GM12892 (cell line): ENCODE results near the gene MDM1.

ENCODE experiments used
- DNase-seq: peaks from one replicate; pipeline ENCODE4 v3.0.0; 2011; ENCODE audit not compliant: insufficient read length
- FAIRE-seq: peaks from 2 replicates; lab custom pipeline; 2011; peaks lifted over from hg19 to GRCh38; lab: Jason Lieb, UNC
- POLR2A ChIP-seq: IDR thresholded peaks from 2 replicates; pipeline ENCODE4 v1.6.1; 2011; ENCODE audit warnings: low read depth, low read length, control low read depth
- POLR2AphosphoS5 ChIP-seq: IDR thresholded peaks from 2 replicates; pipeline ENCODE4 v1.6.1; 2011; ENCODE audit warnings: low read depth, low read length, control low read depth
- TAF1 ChIP-seq: IDR thresholded peaks from 2 replicates; pipeline ENCODE4 v1.6.1; 2011; ENCODE audit warnings: low read depth, mild to moderate bottlenecking, control low read depth, low read length, borderline replicate concordance

Gene MDM1

DNA sequence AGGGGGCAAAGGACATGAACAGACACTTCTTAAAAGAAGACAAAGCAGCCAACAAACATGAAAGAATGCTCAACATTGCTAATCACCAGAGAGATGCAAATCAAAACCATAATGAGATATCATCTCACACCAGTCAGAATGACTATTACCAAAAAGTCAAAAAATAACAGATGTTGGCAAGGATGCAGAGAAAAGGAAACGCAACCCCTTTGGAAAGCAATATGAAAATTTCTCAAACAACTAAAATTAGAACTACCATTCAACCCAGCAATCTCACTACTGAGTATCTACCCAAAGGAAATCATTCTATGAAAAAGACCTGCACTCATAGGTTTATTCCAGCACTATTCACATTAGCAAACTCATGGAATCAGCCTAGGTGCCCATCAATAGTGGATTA lies 25.6 kb downstream of the MDM1 start:
- TF ChIP-seq TAF1 (no peak), POLR2A (no peak), POLR2AphosphoS5 (no peak)
- DNase-seq (no peak), FAIRE-seq (peak; percentile 17)

DNA sequence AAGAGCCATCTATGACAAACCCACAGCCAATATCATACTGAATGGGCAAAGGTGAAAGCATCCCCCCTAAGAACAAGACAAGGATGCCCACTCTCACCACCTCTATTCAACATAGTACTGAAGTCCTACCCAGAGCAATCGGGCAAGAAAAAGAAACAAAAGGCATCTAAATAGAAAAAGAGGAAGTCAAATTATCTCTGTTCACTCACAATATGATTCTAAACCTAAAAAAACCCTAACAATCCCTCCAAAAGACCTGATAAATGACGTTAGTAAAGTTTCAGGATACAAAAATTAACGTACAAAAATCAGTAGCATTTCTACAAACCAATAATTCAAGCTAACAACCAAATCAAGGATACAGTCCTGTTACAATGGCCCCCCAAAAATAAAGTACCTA lies 26.9 kb downstream of the MDM1 start:
- FAIRE-seq: peak; percentile 77
- no peak for DNase-seq
- TF ChIP-seq POLR2A (no peak), TAF1 (no peak), POLR2AphosphoS5 (no peak)

DNA sequence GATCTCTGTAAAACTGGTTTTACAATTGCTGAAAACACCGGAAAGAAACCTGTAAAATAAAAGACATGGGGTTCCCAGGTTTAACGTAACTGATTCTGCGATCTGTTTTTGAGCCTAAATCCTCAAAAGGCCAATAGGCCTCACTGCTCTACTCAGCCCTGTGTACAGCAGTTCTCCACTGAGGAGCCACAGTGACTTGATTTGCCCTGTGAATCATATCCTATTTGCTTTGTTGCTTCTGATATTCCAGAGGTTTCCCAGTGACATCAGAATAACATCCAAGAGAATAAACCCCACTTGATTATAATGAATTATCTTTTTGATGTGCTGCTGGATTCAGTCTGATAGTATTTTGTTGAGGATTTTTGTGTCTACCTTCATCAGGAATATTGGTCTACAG lies 27.5 kb downstream of the MDM1 start:
- TF ChIP-seq TAF1 (no peak), POLR2AphosphoS5 (no peak), POLR2A (no peak)
- peak; percentile 36 for FAIRE-seq
- DNase-seq: no peak

DNA sequence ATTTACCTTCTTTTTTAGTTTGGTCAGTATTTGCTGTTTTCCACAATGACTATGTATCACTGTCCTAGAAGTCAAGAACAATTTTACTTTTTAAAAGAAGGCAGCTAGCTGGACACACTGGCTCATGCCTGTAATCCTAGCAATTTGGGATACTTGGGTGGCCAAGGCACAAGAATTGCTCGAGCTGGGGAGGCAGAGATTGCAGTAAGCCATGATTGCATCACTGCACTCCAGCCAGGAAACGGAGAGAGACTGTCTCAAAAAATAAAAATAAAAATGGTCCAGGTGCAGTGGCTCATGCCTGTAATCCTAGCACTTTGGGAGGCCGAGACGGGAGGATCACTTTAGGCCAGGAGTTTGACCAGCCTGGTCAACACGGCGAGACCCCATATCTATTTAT lies 28.3 kb downstream of the MDM1 start:
- no peak for DNase-seq
- TF ChIP-seq TAF1 (no peak), POLR2A (no peak), POLR2AphosphoS5 (no peak)
- no peak for FAIRE-seq

DNA sequence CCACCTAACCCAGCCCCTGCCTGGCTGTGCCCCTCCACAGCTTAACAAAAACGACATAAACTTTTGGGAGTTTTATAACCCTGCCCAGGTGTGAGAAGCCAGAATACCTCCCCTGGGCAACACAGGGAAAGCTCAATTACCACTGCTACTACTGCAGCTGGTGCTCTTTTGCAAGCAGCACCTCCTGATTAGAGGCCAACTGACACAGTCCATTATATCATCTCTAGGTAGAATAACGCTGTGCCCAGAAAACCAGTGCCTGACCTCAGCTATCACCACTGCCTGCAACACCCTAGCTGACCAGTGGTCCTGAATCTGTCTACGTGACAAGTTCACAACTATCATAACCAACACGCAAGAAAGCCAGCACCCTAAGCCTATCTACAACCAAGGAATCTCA lies 34.2 kb downstream of the MDM1 start:
- no peak for TF ChIP-seq POLR2A
- no peak for TF ChIP-seq TAF1
- TF ChIP-seq POLR2AphosphoS5: no peak
- DNase-seq (no peak), FAIRE-seq (no peak)

DNA sequence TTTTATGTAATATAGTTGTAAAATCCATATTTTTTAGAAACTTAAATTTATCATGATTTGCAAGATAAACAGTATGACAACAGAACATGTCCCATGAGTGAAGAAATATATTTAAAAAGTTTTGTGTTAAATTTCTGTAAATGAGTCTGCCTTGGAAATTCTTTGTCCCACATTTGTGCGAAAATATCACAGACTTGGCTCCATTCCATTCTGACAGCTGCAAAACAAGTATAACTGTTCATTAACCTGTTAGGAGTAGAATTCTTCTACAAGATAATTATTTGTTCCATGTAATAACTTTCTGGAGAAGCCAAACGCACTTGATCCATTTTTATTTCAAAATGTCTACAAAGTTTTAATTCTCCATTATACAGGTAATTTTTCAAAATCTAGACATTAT lies 37.9 kb downstream of the MDM1 start:
- TF ChIP-seq POLR2A: no peak
- DNase-seq (no peak), FAIRE-seq (no peak)

DNA sequence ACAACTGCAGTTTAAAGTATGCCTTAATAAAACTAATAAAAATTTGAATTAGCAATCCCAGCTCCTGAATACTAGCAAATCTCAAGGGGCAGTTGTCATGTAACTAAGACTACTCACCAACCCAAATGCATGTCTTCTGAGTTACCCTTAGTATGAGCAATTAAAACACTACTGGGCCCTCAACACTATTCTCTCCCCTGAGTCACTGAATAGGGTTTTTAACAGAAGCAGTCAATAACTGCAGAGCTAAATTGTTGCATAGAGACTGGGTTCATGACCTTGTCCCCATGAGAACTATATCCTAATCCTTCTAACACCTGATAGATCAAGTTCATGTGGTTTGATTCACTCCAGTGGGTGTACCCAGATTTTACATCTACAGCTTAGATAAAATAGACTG lies 38.8 kb downstream of the MDM1 start:
- TF ChIP-seq TAF1 (no peak), POLR2A (no peak), POLR2AphosphoS5 (no peak)
- FAIRE-seq: no peak
- DNase-seq: no peak

DNA sequence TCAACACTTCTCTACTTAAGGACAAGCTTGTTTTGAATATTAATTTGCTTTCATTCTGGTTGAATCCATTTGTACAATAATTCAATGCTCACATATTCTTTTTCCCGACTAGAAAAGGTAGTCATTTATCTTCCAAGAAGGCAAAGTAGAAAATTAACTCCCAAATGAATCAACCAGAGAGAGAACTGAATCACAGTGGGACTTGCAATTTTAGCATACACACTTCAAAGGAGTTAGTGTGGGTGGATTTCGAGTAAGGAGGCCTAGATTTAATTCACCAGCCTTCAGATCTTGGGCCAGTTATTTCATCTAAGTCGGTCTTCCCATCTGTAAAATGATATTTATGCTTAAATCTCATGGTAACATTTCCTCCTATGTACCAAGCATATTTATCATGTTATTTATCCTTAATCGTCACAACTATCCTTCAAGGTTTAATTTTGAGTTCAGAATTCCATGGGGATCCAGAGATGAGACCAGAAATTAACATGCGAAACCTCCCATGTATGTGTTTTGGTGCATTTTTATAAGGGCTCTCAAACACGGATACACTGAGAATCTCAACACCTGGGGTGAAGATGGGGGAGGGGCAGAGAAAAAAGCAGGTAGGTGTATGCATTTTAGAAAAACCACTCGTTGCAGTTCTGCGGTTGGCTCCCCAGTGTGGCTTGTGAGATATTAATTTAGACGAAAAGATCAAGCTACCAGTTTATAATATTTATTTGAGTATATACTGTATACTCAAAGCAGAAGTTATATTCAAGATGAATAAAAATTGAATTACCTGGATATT lies 39.8 kb downstream of the MDM1 start:
- peak; percentile 38 for FAIRE-seq
- TF ChIP-seq POLR2A (no peak), TAF1 (no peak), POLR2AphosphoS5 (no peak)
- no peak for DNase-seq

DNA sequence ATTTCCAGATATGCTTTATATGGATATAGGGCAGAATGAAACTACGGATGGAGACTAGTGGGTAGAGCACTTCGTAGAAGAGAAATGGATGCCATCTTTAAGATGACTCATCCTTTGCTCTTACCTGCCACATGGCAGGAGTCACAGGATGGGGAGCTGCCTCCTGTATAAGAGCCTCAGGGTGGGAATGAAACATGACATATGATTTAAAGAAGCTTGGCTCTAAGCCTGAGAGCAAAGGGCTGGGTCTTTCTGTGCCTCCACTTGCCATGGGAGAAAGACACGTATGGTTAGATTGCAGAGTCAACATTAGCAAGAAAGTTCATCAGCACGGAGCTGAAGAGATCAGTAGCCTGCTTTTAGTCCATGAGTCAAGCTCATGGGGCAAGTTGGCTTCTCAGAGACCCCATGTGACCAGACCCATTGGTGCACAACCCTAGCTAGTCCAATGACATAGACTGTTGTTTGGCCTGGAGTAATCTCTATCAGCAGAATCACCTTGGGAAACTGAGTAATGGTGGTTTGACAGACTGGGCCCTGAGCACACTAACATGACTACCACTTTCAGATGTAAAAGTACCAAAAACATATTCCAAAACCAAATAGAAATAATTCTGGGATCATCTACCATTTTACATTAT lies 40.6 kb downstream of the MDM1 start:
- FAIRE-seq (peak; percentile 53), DNase-seq (no peak)
- TF ChIP-seq TAF1: no peak

DNA sequence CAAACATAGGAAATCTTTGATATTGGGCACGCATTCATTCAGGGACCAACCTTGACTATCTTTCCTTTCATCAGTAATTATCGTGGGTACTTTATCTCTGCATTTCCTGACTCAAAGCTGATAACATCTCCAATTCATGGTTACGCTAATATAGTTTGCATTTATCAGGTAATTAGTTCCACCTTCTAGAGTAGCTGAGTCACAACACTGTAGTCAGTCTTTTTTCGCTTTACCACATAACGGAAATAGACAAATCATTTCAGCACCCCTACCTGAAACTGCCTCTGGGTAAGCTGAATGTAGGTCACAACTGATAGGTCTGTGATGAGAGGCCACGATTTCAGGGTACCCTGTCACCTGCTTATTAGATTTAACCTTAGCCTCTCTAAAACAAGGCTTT lies 42.0 kb downstream of the MDM1 start:
- TF ChIP-seq POLR2A (no peak), POLR2AphosphoS5 (no peak), TAF1 (no peak)
- FAIRE-seq (peak; percentile 74), DNase-seq (peak; percentile 23)

DNA sequence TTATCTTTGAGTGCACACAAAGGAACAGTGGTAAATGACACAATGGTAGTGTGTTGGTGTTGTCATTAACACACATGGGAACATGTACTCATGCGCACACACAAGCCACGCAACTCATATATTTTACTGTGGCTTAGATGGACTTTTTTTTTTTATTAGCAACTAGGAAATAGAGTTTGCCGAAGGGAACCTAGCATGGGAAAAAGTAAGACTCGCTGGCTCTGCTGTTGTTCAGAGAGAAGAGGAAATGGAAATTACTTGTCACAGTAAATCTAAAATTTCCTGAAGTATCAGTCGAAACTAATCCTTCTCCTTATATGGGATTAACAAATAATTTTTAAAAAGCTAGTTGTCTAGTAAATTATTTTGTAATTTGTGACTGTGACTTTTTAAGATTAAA lies 45.1 kb downstream of the MDM1 start:
- FAIRE-seq: no peak
- no peak for DNase-seq
- TF ChIP-seq POLR2AphosphoS5 (no peak), TAF1 (no peak), POLR2A (no peak)

DNA sequence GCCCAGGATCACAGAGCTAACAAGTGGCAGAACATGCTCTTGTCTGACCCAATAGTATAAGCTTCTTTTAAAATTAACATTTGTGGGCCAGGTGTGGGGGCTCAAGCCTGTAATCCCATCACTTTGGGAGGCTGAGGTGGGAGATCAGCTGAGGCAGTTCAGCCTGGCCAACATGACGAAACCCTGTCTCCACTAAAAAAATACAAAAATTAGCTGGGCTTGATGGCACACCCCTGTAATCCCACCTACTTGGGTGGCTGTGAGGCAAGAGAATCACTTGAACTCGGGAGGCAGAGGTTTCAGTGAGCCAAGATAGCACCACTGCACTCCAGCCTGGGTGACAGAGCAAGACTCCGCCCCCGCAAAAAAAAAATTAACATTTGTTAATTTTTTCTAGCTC lies 45.8 kb downstream of the MDM1 start:
- DNase-seq (no peak), FAIRE-seq (no peak)
- TF ChIP-seq TAF1: no peak
- no peak for TF ChIP-seq POLR2A
- no peak for TF ChIP-seq POLR2AphosphoS5
